Gastrocnemius medialis (tissue), 4 donors: ENCODE results near the gene ADPRHL1.

Experiments
- CTCF ChIP-seq, 5 experiments: fragments of 450-650 bp in 3 of 5; fragments of 200-600 bp in 2 of 5; sonication (generic) in 2 of 5; IDR thresholded peaks in 4 of 5; conservative IDR thresholded peaks in 1 of 5; 1 replicate in 4 of 5; 2 replicates in 1 of 5; pipeline ENCODE4 v1.5.1; 2016 to 2019; ENCODE audit warnings: antibody characterized with exemption in 5 of 5, mild to moderate bottlenecking in 3 of 5, moderate library complexity in 3 of 5
- POLR2A ChIP-seq, 2 donors: fragments of 450-650 bp; IDR thresholded peaks; one replicate each; pipeline ENCODE4 v1.6.1; 2017; ENCODE audit warnings: antibody characterized with exemption in 2 of 2, mild to moderate bottlenecking in 2 of 2, moderate library complexity in 2 of 2

DNA sequence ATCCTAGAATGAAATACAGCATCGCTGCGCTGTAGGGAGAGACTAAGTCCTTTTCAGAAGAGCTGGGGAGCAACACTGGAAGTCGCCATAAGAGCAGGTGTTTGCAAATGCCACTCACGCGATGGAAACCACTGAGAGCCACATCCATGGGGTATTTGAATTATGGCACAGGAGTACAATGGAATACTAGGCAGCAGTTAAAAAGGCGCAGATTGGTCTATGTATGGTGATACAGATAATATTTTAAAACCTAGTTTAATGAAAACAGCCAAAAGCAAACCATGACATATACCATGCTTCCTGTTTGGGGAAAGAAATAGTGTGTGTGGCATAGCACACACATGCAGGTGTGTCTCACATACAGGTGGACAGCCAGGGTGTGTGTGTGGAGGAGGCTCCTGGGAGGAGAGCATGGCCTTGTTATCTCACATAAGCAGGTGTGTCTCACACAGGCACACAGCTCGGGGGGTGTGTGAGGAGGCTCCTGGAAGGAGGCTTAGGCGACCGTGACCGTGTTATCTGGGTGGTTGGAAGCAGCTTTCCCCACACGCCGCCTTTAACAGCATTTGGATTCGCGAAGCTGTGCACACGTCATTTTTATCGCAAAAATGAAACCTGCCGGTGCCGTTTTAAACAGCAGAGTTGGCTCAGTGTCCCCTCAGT lies 33.6 kb downstream of the ADPRHL1 start:
- TF ChIP-seq CTCF (IDR thresholded peaks at IDR 0.05 in 4 of 5, conservative IDR thresholded peaks at IDR 0.05 in 1 of 5) (no peak), POLR2A (IDR thresholded peaks at IDR 0.05) (no peak)
